Neutrophil (primary cell): ENCODE results near the gene PTPRD.

Experiments used
- H3K27ac ChIP-seq: fragments of 200-600 bp; sonication (generic); 2 replicates; pipeline ENCODE4 v1.5.1; 2016; ENCODE audit warnings: mild to moderate bottlenecking, moderate library complexity
- H3K27me3 ChIP-seq: fragments of 200-600 bp; sonication (generic); 2 replicates; pipeline ENCODE4 v1.6.0; 2016; ENCODE audit warnings: mild to moderate bottlenecking
- H3K36me3 ChIP-seq: fragments of 200-600 bp; sonication (generic); 2 replicates; pipeline ENCODE4 v1.5.1; 2017
- H3K4me1 ChIP-seq, 2 experiments: fragments of 200-600 bp in 1 of 2; sonication (generic) in 1 of 2; 1 replicate in 1 of 2; 2 replicates in 1 of 2; pipeline versions ENCODE4 v1.5.1 to v1.6.1; 2013 to 2016; ENCODE audit warnings: low read depth in 1 of 2, low read length in 1 of 2, mild to moderate bottlenecking in 1 of 2, moderate library complexity in 1 of 2; ENCODE audit not compliant: control insufficient read depth in 1 of 2, insufficient read depth in 1 of 2
- H3K4me3 ChIP-seq, 2 experiments: fragments of 200-600 bp in 1 of 2; sonication (generic) in 1 of 2; 1 replicate in 1 of 2; 2 replicates in 1 of 2; pipeline ENCODE4 v1.5.1; 2013 to 2016; ENCODE audit warnings: low read depth in 1 of 2, low read length in 1 of 2, mild to moderate bottlenecking in 1 of 2, moderate library complexity in 1 of 2
- H3K9me3 ChIP-seq: fragments of 200-600 bp; sonication (generic); 2 replicates; pipeline ENCODE4 v1.5.1; 2016
- CTCF ChIP-seq: fragments of 200-600 bp; sonication (generic); IDR thresholded peaks from 2 replicates; pipeline ENCODE4 v1.5.1; 2016; ENCODE audit warnings: antibody characterized with exemption

The PTPRD gene

DNA sequence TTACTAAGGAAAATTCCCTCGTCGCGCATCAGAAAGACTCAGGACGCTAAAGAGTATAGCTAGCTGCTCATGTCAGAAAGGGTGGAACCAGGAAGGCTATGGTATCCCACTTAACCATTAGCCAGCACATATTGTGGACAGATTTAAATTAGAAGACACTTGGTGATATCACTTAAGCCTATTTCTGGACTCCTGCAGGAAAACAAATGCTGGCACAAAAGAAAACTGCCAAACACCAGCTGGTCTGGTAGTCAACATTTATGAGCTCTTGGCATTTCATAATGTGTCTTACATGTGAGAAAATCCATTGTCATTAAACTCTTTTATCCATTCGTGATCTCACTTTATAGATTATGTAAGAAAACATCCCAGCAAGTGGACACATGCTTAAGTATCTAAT is 377.4 kb downstream of the PTPRD start:
- no peaks in the 10 kb centered on the region for H3K27me3 ChIP-seq
- no peak for TF ChIP-seq CTCF
- no peak overlapping the region for H3K27ac ChIP-seq
- no peaks in the 10 kb centered on the region for H3K9me3 ChIP-seq
- no peak overlapping the region for H3K4me3 ChIP-seq
- no peaks in the 10 kb centered on the region for H3K4me1 ChIP-seq
- H3K36me3 ChIP-seq: no peaks in the 10 kb centered on the region

- Histone ChIP-seq H3K27me3 (no peaks in the 10 kb centered on the region), H3K36me3 (no peaks in the 10 kb centered on the region), H3K4me1 (no peaks in the 10 kb centered on the region), H3K27ac (no peak overlapping the region), H3K4me3 (no peak overlapping the region), H3K9me3 (no peaks in the 10 kb centered on the region)
- no peak for TF ChIP-seq CTCF
These were observed 380.4 kb downstream of the PTPRD start for GRCh38 chr9:10232352-10232930.

- Histone ChIP-seq H3K36me3 (no peaks in the 10 kb centered on the region), H3K27me3 (no peaks in the 10 kb centered on the region), H3K4me1 (no peaks in the 10 kb centered on the region), H3K4me3 (no peak overlapping the region), H3K9me3 (no peaks in the 10 kb centered on the region), H3K27ac (no peak overlapping the region)
- no peak for TF ChIP-seq CTCF
These were observed 382.3 kb downstream of the PTPRD start for GRCh38 chr9:10230512-10230911.

- TF ChIP-seq CTCF: no peak
- H3K4me3 ChIP-seq: no peak overlapping the region
- H3K27ac ChIP-seq: no peak overlapping the region
- no peaks in the 10 kb centered on the region for H3K9me3 ChIP-seq
- no peaks in the 10 kb centered on the region for H3K4me1 ChIP-seq
- H3K36me3 ChIP-seq: no peaks in the 10 kb centered on the region
- no peaks in the 10 kb centered on the region for H3K27me3 ChIP-seq
These were observed 384.7 kb downstream of the PTPRD start for GRCh38 chr9:10228082-10228481.

GRCh38 chr9:10226996-10227395 is 385.8 kb downstream of the PTPRD start:
- H3K27me3 ChIP-seq: no peaks in the 10 kb centered on the region
- H3K9me3 ChIP-seq: no peaks in the 10 kb centered on the region
- no peaks in the 10 kb centered on the region for H3K4me1 ChIP-seq
- H3K4me3 ChIP-seq: no peak overlapping the region
- no peak for TF ChIP-seq CTCF
- no peak overlapping the region for H3K27ac ChIP-seq
- H3K36me3 ChIP-seq: no peaks in the 10 kb centered on the region

- Histone ChIP-seq H3K27ac (no peak overlapping the region), H3K9me3 (no peaks in the 10 kb centered on the region), H3K4me1 (no peaks in the 10 kb centered on the region), H3K36me3 (no peaks in the 10 kb centered on the region), H3K4me3 (no peak overlapping the region), H3K27me3 (peaks cover 13% of the 10 kb centered on the region)
- TF ChIP-seq CTCF: no peak
These were observed 400.1 kb downstream of the PTPRD start for GRCh38 chr9:10212702-10213101.
